ENCODE data around the gene KPNA4.
"Not testable (repeated sequence)": the region's sequence is repeated elsewhere in the genome, so short reads cannot be mapped to it uniquely, and the experiment has no call there.

The KPNA4 gene

DNA sequence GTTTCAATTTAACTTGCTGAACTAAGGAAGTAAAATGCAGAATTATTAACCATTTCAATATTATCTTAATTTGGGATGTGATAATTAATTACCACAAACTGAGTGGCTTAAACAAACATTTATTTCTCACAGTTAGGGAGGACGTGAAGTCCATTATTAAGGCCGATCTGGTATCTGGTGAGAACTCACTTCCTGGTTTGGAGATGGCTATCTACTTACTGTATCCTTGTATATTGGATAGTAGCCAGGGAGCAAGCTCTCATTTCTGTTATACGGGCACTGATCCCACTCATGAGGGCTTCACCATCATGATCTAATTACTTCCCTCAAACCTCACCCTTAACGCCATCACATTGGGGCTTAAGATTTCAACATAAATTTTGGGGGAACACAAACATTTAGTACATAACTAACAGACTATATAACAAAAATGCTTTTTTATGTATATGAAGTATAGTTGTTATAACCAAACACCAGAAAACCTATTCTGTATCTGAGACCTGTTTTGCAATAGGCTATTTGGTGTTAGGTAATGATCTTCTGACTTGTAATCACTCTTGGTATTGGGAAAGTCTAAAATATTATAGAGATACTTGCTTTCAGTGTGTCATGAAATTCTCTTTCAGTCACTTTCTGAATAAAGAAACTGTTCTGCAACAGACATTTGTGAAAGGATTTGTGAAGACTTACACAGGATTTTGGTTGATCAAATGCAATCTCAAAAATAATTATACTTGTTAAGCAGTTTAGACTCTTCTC is 4.7 kb upstream of the KPNA4 start:
- DNase-seq, result no peak

DNA sequence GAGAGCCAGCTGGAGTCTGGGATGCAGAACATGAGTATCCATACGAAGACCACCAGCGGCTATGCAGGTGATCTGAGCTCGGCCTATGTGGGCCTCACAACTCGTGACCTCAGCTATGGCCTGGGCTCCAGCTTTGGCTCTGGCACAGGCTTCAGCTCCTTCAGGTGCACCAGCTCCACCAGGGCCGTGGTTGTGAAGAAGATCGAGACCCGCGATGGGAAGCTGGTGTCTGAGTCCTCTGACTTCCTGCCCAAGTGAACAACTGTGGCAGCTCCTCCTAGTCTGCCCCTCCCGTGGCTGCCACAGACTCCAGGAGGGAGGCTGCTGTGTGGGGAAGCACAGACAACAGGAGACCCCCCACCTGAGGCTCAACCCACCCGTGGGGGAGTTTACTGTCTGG is 3.6 kb upstream of the KPNA4 start:
- no peak for DNase-seq

DNA sequence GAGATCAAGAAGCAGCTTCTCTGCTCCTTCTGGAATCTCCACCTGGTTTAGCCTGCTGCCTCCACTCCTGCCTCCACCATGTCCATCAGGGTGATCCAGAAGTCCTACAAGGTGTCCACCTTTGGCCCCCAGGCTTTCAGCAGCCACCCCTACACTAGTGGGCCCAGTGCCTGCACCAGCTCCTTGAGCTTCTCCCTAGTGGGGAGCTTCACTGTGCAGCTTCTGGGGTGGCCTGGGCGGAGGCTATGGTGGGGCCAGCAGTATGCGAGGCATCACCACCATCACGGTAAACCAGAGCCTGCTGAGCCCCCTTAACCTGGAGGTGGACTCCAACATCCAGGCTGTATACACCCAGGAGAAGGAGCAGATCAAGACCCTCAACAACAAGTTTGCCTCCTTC is 2.4 kb upstream of the KPNA4 start:
- no peak for DNase-seq

DNA sequence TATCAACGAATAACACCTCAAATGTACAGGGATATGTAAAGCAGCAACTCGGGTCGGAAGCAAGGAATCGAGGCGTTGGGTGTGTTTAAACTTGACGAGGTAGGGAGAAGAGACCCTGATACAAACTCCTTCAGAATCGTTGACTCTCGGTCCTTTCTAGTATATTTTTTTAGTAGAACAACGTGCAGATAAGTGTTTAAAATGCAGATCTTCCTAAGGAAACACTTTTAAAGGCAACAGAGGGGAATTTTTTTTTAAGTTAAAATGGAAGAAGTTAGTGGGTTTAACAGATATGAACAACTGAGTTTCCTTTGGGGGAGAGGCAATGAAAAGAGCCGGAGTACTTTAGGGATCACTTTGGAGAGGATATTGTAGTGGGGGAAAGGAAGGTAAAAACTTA is 1.1 kb upstream of the KPNA4 start:
- no peak for DNase-seq

DNA sequence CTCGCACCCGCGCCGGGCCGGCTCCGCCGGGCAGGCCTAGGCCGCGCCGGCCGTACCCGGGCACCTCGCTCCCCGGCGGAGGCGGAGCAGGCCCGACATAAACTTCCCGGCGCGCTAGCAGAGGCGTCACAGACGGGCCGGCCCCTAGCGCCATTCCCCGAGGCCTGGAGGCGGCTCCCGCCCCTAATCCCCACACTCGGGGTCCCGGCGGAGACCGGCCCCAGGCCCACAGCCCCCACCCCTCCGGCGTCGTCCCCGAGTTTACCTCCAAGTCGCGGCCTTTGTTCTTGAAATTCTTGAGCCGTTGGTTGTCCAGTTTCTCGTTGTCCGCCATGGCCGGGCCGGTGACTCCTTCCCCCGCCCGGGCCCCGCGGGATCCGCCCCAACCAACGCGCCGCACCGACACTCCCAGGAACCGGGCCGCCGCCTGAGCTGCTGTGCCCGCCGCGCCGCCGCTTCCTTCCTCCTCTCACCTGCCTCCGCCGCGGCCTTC is 376 bp downstream of the KPNA4 start:
- no peak for DNase-seq

DNA sequence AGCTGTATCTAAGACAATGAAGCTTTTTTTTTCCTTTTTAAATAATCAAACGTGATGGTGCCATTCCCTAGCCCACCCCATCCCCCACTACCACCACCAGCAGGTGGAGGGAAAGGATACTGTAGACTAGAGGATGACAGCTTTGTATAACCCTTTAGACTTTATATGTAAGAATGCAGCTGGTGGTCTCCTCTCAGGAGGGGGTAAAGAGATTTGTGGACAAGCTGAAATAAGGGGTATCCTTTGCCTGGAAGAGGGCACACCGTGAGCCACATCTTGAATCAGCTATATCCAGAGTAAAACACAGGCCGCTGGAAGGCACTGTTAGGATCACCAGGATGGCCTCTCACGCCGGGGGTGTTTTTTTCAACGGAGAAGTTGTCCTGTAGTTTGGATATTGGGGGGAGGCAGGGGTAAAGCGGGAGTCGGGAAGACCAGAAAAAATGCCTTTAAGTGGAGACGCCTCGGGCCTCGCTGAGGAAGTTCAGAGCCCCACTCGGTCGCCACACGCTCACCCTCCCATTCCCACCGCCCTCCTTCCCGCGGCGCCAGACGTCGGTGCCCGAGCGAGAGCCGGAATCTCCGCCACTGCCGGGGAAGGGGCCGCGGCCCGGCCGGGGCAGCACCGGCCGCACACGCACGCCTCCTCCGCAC is 986 bp downstream of the KPNA4 start:
- DNase-seq, result no peak

DNA sequence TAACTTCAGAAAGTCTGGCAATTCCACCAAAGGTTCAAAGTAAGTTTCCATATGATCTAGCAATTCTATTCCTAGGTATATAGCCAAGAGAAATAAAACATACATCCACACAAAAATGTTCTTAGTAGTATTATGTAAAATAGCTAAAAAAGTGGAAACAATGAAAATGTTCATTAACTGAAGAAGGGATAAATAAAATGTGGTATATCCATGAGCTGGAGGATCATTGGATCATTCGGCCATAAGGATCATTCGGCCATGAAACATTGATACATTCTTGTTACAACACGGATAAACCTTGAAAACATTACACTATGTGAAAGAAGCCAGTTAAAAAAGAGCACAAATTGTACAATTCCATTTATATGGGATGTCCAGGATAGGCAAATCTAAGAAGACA is 2.4 kb downstream of the KPNA4 start:
- DNase-seq, result no peak

DNA sequence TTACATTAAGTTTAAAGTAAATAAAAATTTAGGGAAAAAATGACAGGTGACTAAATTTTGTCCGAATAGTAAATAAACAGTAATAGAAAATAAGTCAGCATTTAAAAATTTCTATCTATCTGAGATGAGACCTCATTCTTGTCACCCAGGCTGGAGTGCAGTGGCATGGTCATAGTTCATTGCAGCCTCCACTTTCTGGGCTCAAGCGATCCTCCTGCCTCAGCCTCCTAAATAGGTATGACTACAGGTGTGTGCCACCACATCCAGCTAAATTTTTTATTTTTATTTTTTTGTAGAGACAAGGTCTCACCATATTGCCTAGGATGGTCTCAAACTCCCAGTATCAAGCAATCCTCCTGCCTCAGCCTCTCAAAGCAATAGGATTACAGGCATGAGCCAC is 7.8 kb downstream of the KPNA4 start:
- DNase-seq, result no peak

DNA sequence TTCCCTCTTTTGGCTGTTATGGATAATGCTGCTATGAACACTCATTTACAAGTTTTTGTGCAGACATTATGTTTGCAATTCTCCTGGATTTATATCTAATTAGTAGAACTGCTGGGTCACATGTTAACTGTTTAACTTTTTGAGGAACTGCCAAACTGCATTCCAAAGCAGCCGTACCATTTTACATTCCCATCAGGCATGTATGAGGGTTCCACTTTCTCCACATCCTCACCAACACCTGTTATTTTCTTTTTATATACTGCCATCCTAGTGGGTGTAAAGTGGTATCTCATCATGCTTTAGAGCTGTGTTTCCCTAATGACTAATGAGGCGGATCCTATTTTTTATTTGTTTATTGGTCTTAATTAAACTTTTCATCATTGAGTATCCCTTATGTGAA is 9.2 kb downstream of the KPNA4 start:
- no peak for DNase-seq

DNA sequence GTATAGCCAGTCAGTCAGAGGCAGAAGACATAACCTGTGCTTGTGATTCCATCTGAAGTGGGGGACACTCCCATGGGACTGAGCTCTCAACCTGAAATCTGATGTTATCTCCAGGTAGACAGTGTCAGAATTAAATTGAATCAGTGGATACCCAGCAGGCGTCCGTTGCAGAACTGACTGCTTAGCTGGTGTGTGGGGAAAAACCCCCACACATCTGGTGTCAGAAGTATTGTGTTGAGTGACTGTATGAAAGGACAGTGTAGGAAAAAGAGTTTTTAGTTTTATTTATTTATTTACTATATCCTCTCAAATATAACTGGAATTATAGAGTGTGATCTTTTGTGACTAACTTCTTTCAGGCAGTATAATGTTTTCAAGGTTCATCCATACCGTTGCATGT is 10.4 kb downstream of the KPNA4 start:
- no peak for DNase-seq

DNA sequence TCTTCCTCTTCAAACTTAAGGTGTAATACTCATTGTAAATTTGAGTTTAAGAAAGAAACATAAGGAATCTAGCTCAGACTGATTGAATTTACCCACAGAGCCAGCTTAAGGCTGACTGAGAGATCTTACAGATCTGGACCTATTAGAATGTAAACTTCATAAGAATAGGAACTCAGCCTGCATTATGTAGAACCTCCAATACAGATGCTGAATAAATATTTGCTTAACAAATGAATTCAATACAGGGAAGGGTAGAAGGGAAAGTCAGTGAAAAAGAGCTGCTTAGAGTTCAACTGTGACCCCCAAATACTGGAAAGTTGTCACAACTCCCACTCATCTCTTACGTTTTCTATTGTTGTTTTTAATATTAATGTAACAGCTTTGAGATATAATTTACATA is 11.5 kb downstream of the KPNA4 start:
- no peak for DNase-seq

DNA sequence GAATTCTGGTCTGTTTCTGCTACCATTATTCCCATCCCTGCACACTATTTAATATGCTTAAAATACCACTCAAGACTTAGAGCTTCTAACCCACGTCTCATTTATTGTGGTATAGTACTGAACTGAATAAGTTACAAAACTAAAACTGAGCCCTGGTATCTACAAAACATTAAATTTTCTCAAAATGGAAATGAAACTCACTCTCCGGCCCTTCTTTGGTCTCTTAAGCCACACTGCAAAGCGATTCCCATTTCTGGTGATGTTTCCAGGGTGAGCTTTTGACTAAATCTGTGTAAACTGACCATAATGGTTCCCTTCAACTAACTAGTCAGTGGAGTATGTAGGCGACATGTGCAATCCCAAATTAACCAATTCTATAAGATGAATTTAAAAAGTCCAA is 18.6 kb downstream of the KPNA4 start:
- no peak for DNase-seq

DNA sequence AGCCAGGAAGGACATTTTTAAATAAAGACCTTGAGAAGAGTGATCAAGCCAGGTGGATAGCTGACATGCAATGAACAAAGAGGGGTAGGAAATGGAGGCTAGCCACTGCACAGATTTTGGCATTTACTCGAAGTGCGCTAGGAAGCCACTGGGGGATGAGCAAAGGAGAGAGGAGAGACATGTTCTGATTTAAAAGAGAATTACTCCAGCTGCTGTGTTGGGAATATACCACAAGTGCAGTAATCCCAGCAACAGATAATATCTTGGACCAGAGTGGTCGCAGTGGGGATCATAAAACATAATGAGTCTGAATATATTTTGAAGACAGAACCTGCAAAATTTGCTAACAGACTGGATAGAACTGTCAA is 19.9 kb downstream of the KPNA4 start:
- no peak for DNase-seq

DNA sequence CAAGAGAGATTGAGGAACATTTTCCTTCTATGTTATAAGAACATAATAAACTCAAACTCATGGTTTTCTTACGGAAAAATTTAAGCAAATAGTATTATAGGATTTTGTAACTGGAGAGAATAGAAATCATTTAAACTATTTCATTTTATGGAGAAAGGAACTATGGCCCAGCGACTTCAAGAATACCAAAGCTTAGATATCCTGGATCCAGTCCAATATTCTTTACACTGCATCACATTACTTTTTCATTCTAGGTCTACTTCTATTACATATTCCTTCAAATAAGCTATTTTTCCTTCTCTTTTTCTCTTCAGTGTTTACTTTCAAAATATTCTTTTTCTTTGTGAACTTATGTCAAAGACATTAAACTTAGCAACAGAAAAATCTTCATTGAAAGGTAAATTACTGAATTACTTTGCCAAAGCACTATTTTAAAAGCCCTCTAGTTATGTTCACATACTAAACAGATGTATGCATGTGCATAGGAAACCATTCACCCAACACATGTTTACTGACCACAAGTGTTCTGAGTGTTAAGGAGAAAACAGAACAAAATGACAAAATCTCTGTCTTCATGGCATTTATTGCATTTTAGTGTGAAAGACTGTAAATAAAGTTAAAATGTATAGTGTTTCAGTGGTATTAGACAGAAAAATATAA is 20.4 kb downstream of the KPNA4 start:
- no peak for DNase-seq

DNA sequence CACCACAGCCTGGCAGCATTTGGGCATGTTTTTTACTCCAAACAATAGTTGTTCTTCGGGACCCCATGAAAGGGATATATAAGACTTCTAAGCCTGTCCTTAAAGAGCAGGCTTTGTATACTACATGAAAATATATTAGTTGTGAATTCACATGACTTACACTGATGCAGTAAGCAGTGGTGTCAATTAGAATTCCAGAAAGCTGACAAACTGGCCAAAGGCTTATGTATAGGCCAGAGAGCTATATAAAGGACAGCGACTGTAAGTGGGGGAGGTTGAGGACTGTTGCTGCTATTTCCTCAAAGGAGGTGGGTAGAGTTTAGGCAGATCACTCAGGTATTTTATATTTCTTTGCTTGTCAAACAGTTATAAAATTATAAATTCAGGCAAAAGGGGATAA is 24.8 kb downstream of the KPNA4 start:
- DNase-seq, result no peak

DNA sequence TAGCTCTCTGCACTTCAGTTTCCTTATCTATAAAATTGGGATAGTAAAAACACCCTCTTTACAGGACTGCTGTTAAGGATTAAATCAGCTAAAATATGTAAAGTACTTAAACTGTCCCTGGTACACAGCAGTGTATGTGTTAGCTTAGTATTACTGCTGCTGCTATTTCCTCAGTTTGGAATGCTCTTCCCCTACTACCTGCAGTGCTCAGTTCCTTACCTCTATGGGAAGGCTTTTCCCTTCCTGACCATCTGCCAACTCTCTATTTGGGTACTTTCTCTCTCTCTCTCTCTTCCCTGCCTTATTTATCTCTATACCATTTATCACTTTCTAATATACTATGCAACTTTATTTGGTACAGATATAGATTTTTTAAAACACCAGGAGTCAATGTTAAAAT is 26.5 kb downstream of the KPNA4 start:
- no peak for DNase-seq

DNA sequence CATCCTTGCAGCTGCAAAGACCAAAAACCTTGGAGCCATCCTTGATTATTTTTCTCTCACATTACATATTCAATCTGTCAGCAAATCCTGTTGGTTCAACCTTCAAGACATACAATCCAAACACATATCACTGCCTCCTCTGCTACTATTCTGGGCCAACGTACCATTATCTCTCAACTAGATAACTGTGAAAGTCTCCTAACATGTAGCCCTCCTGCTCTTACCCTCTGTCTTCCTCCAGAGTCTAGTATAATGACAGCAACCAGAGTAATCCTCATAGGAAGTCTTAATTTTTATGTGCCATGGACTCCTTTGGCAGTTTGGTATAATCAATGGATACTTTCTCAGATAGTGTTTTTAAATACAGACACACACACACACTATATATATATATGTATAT is 27.6 kb downstream of the KPNA4 start:
- DNase-seq, result no peak

DNA sequence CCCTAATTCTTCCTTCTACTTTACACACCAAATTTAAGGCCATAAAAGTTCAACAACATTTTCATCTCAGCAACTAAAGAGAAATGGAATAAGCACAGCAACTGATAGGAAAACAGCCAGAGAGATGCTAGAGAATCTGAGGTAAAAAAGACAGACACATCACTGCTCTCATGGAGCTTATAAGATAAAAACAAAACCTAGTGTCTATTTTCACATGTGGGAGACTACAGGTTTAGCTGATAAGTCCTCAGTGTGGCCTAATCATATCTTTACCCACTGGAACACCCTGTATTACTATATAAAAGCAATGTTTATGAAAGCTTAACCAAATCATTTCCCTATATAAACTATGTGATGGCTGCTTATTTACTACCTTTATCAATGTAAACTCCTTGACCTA is 33.0 kb downstream of the KPNA4 start:
- no peak for DNase-seq

DNA sequence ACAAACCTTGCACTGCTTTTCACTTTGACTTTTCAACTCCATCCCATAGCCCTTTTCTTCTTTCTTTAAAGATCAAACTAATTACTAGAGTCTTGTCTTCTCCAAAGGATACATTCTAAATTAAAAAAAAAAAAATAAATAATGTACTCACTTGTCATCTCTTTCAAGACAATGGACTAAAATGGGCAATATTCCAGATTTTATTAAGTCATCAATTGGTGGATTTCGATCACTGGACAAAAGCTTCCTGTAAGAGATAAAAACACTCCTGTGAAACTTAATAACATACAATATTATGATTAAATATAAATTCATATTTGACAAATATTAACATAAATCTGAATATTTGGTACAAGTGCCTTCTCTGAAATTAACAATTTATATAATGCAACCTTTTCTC is 34.1 kb downstream of the KPNA4 start:
- no peak for DNase-seq

DNA sequence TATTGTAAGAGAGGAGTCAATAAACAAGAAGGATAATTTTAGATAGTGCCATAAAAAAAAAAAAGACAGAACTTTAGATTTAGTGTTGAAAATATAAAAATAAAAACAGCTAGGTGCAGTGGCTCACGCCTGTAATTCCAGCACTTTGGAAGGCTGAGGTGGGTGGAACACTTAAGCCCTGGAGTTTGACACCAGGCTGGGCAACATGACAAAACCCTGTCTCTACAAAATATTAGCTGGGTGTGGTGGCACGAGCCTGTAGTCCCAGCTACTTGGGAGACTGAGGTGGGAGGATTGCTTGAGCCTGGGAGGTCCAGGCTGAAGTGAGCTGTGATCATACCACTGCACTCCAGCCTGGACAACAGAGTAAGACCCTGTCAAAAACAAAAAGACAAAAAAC is 49.0 kb downstream of the KPNA4 start:
- not testable (repeated sequence) for DNase-seq

DNA sequence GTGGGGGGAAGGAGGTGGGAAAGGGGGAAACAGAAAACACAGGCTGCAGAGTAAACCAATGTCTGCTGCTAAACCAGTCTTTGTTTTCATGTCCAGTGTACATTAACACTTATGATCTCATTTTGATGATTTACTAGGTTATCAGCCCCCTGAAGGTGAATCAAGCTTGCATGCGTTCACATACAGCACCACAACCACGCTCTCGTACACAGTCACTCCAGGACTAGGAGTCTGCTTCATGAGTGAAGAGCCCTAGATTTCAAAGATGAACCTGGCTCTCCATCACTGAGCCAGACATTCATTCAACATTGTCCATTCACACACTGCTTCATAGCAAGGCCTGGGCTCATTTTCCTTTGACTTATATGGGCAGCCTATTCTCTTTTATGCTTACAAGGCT is 64.0 kb downstream of the KPNA4 start:
- no peak for DNase-seq

DNA sequence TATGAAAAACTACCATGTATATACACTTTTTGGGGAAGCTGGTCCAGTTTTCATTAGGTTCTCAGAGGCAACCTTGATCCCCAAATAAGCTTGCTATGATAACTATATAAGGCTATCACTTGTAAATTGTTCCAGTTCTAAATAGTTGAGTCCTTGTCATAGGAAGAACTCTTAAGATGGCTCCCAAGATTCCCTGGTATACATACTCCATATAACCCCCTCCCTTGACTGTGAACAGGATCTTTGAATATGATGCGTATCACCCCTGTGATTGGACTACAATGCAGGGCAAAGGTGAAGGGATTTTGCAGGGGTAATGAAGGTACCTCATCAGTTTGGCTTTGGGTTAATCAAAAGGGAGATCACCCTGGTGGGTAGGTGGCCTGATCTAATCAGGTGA is 67.2 kb downstream of the KPNA4 start:
- DNase-seq, result no peak

DNA sequence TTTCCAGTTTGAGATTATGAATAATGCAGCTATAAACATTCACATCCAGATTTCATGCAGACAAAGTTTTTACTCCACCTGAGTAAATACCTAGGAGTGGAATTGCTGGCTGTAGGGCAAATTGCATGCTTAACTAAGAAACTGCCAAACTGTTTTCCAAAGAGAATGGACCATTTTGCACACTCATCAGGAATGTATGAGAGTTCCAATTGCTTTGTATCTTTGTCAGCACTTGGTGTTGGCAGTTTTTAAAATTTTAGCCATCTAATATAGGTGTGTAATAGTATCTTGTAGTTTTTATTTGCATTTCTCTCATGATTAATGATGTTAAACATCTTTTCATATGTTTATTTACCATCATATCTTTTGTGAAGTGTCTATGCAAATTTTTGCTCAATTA is 75.2 kb downstream of the KPNA4 start:
- DNase-seq, result no peak

DNA sequence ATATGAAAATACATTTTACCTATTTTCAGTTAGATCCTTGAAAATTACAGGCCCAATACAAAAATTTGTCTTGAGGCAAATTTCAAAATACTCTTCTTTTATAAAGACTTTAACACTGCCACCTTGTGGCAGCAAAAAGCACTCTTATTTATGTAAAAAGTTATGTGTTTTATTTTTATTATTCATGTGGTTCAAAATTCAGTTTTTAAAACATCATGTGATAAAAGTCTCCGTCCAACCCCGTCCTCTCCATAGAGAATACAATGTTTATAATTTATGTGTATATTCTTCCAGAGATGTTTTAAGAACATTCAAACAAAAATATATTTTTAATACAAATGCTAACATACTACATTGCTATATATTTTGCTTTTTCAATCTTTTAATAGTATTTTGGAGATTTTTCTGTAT is 78.9 kb downstream of the KPNA4 start:
- DNase-seq, result no peak

All from activated CD4-positive, alpha-beta T cell treated with anti-CD3 and anti-CD28 coated beads for 1 hour (primary cell).